GM23248 (cell line): ENCODE data around the gene PAFAH2. TPM values are rescaled to one million over a fixed set of nuclear protein-coding genes. Genes with fewer than 3 reads are reported as not detected.

Experiments
- DNase-seq: peaks from one replicate; pipeline ENCODE4 v3.0.0-alpha.2; 2015
- H2AFZ ChIP-seq: fragments of 200-600 bp; sonication (generic); 2 replicates; pipeline ENCODE4 v1.6.1; 2016; ENCODE audit warnings: antibody characterized with exemption
- H3F3A ChIP-seq: fragments of 200-600 bp; sonication (generic); 2 replicates; pipeline ENCODE4 v1.6.1; 2016; ENCODE audit warnings: mild to moderate bottlenecking, antibody characterized with exemption, mixed run types; ENCODE audit not compliant: insufficient read depth
- H3K27ac ChIP-seq: fragments of 200-600 bp; sonication (generic); 2 replicates; pipeline ENCODE4 v1.5.1; 2016; ENCODE audit warnings: mild to moderate bottlenecking
- H3K27me3 ChIP-seq: fragments of 200-600 bp; sonication (generic); replicated peaks from 2 replicates; pipeline ENCODE4 v1.6.1; 2016; ENCODE audit warnings: mild to moderate bottlenecking; ENCODE audit not compliant: insufficient read depth
- H3K36me3 ChIP-seq: fragments of 200-600 bp; sonication (generic); 2 replicates; pipeline ENCODE4 v1.6.1; 2016; ENCODE audit warnings: low read depth, mild to moderate bottlenecking
- H3K4me1 ChIP-seq: fragments of 200-600 bp; sonication (generic); 2 replicates; pipeline ENCODE4 v1.6.1; 2016; ENCODE audit warnings: mild to moderate bottlenecking; ENCODE audit not compliant: insufficient read depth
- H3K4me2 ChIP-seq: fragments of 200-600 bp; sonication (generic); one replicate; pipeline ENCODE4 v1.6.1; 2016; ENCODE audit warnings: mild to moderate bottlenecking; ENCODE audit not compliant: unreplicated experiment
- H3K4me3 ChIP-seq: fragments of 200-600 bp; sonication (generic); 2 replicates; pipeline ENCODE4 v1.5.1; 2016; ENCODE audit warnings: mild to moderate bottlenecking
- H3K79me2 ChIP-seq: fragments of 200-600 bp; sonication (generic); 2 replicates; pipeline ENCODE4 v1.6.1; 2016; ENCODE audit warnings: mild to moderate bottlenecking; ENCODE audit not compliant: insufficient read depth
- H3K9ac ChIP-seq: fragments of 200-600 bp; sonication (generic); 2 replicates; pipeline ENCODE4 v1.6.1; 2016; ENCODE audit warnings: mild to moderate bottlenecking
- H3K9me2 ChIP-seq: fragments of 200-600 bp; sonication (generic); 2 replicates; pipeline ENCODE4 v1.6.1; 2016; ENCODE audit warnings: mixed run types, mild to moderate bottlenecking, moderate library complexity; ENCODE audit not compliant: insufficient read depth
- H3K9me3 ChIP-seq: fragments of 200-600 bp; sonication (generic); one replicate; pipeline ENCODE4 v1.6.1; 2017; ENCODE audit warnings: low read depth
- H4K20me1 ChIP-seq: fragments of 200-600 bp; sonication (generic); 2 replicates; pipeline ENCODE4 v1.6.0; 2016; ENCODE audit not compliant: insufficient read depth
- EZH2 ChIP-seq: fragments of 200-600 bp; sonication (generic); IDR thresholded peaks from 2 replicates; pipeline ENCODE4 v1.6.1; 2018; ENCODE audit warnings: antibody characterized with exemption, mild to moderate bottlenecking; ENCODE audit not compliant: insufficient read depth, poor library complexity, severe bottlenecking
- EZH2phosphoT487 ChIP-seq: fragments of 200-600 bp; sonication (generic); IDR thresholded peaks from 2 replicates; pipeline ENCODE4 v1.6.1; 2018; ENCODE audit warnings: antibody characterized with exemption, moderate library complexity, mild to moderate bottlenecking, low read depth; ENCODE audit not compliant: insufficient read depth
- WGBS, 2 experiments: methylation state at CpG; one replicate each; pipeline ENCODE4 v1.1.6; 2015 to 2017; ENCODE audit warnings: low lambda C conversion rate in 2 of 2, low coverage in 1 of 2; ENCODE audit errors: missing lambda C conversion rate in 2 of 2; 5-methylcytosine and 5-hydroxymethylcytosine counted together
- in situ Hi-C: fragments of 300-500 bp; cut with MboI; formaldehyde crosslinking; loops from 2 replicates; pipeline ENCODE4 v1.15.0; 2020
- polyA plus RNA-seq: library from polyadenylated mRNA; unstranded; fragments of >200 nt; fragmentation: Nextera tagmentation; extraction: Ambion mirVana; gene quantifications from 2 replicates; pipeline ENCODE4 v1.2.1, GENCODE V29; 2016
- total RNA-seq: library from RNA; depleted of rRNA; stranded (reverse); fragments of >200 nt; shearing (Covaris generic); gene quantifications from 2 replicates; pipeline ENCODE4 v1.2.3, GENCODE V29; 2014

Gene PAFAH2
- total and polyA plus RNA-seq, 2 experiments from 2014 or later = 9.5 to 10.7 TPM

DNA sequence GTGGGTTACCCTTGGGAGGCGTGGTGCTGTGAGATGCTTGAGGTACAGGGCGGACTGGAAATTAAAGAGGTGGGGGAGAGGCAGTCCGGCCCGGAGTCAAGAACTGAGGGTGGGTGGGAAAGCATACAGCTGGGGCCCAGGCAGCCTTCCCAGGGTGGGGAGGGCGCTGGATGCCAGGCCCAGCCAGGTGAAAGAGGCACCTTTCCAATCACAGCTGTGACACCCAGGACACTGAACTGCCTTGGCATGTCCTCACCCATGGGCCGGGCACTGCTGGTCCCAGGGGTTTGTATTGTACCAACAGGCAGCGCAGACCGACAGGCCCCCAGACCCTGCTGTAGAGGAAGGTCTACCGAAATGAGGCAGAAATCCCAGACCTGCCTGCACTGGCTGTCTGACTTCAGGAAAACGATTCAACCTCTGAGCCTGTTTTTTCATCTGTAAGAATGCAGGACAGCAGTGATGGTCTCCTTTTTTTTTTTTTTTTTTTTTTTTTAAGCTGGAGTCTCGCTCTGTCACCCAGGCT is 39.0 kb upstream of the PAFAH2 start:
- H3K36me3 ChIP-seq = no peaks in the 10 kb centered on the region
- peaks cover 8% of the 10 kb centered on the region for H3K4me1 ChIP-seq
- H3K9me3 ChIP-seq = no peaks in the 10 kb centered on the region
- H3K27me3 ChIP-seq = no peaks in the 10 kb centered on the region
- no peak overlapping the region for H3K4me3 ChIP-seq
- H3K27ac ChIP-seq = no peak overlapping the region
- no peak overlapping the region for H3K4me2 ChIP-seq
- in situ Hi-C loops = no loop called here
- no peak for DNase-seq
- H2AFZ ChIP-seq = no peak overlapping the region
- no peaks in the 10 kb centered on the region for H4K20me1 ChIP-seq
- no peaks in the 10 kb centered on the region for H3K9me2 ChIP-seq
- 0 out of 2 replicates have a peak, but pooled peaks cover 6% of the 10 kb centered on the region for H3F3A ChIP-seq
- H3K9ac ChIP-seq = no peak overlapping the region
- WGBS, 2 experiments = 81 to 82% methylated on average over 9 to 11 of the region's 11 CpGs
- no peaks in the 10 kb centered on the region for H3K79me2 ChIP-seq
- no peak for TF ChIP-seq EZH2phosphoT487

DNA sequence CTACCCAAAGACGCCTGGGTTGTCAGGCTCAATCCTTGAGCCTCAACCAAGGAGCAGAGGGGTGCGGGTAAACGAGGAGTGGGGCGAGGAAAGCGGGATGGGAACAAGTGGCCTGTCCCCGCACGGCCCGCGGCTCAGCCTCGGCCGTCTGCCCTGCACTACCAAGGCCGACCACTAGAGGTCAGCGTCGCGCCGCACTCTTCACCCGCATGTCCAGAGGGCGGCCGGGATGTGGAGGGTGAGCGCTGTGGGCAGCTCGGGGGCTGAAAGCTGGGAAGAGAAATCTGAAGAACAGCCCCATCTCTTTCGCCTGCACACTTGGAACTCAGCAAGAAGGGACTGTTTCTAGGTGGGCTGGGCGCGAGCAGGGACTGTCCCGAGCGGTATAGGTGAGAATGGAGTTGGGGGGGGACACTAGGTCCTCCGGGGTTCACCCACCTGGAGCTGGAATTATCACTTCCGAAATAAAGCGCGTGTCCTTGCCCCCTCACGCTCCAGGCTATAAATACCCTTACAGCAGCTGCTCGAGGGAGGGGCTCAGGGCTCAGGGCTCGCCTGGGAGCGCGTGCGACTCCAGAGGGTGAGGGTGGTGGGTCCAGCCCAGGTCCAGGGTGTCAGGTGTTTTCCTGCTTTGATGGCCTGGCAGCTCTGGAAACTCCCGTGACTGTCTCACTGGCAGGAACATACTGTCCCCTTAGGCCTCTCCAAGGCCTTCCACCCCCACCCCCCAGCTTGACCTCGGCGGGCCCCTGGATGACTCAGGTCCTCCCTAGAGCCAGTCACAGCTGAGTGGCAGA is 38.3 kb upstream of the PAFAH2 start:
- Histone ChIP-seq H3K4me1 (peaks cover 15% of the 10 kb centered on the region), H3K27ac (no peak overlapping the region), H3K4me2 (peak overlapping the region; percentile 84), H3K79me2 (no peaks in the 10 kb centered on the region), H3K9ac (peak overlapping the region; percentile 64), H3K36me3 (no peaks in the 10 kb centered on the region), H3K9me2 (no peaks in the 10 kb centered on the region), H3K9me3 (no peaks in the 10 kb centered on the region), H3K27me3 (no peaks in the 10 kb centered on the region), H3F3A (0 out of 2 replicates have a peak, but pooled peaks cover 13% of the 10 kb centered on the region), H3K4me3 (peak overlapping the region; percentile 88), H4K20me1 (no peaks in the 10 kb centered on the region), H2AFZ (peak overlapping the region; percentile 95)
- TF ChIP-seq EZH2 (no peak), EZH2phosphoT487 (no peak)
- in situ Hi-C loops = no loop called here
- WGBS, 2 experiments = 12 to 15% methylated on average over 39 of the region's 39 CpGs
- peak; percentile 87 for DNase-seq

DNA sequence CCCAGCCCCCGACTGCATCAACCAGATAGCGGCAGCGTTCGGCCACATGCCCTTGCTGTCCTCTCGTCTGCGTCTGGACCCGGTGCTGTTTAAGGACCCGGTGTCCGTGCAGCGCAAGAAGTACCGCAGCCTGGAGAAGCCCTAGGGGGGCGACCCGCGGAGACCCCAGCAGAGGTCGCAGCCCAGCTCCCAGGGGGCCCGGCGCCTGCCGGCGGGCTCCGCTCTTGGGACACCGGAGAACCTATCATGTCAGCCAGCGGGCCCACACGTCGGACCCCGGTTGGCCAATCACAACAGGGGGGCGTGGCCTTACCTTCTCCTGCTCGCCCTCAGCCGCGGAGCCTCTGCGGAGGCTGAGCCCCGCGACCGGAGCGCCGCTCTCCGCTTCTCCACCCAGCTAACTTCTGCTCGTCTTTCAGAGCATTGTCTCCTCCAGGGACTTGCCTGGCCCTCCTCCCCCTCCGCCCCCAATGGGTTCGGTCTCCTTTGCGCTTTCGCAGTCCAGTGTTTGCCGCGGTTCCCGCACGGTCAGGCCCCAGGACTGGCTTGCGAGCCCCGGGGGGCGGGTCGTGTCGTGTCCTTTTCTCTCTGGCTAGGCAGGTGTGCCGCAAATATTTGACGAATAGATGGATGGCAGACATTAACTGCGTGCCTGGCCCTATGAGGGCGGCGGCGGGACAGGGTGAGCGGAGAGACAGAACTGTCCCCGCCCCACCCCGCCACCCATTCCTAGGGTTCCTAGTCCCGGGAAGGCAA is 37.5 kb upstream of the PAFAH2 start:
- Histone ChIP-seq H3K9me3 (no peaks in the 10 kb centered on the region), H3K27ac (no peak overlapping the region), H3K27me3 (no peaks in the 10 kb centered on the region), H3K4me1 (peaks cover 17% of the 10 kb centered on the region), H3K9ac (peak overlapping the region; percentile 64), H3K36me3 (no peaks in the 10 kb centered on the region), H4K20me1 (no peaks in the 10 kb centered on the region), H3K79me2 (no peaks in the 10 kb centered on the region), H2AFZ (peak overlapping the region; percentile 95), H3K4me3 (peak overlapping the region; percentile 88), H3K4me2 (peak overlapping the region; percentile 84), H3F3A (0 out of 2 replicates have a peak, but pooled peaks cover 13% of the 10 kb centered on the region), H3K9me2 (no peaks in the 10 kb centered on the region)
- TF ChIP-seq EZH2 (no peak), EZH2phosphoT487 (no peak)
- DNase-seq = peak; percentile 98
- WGBS, 2 experiments = 1 to 2% methylated on average over 60 of the region's 60 CpGs
- in situ Hi-C loops = no loop called here

DNA sequence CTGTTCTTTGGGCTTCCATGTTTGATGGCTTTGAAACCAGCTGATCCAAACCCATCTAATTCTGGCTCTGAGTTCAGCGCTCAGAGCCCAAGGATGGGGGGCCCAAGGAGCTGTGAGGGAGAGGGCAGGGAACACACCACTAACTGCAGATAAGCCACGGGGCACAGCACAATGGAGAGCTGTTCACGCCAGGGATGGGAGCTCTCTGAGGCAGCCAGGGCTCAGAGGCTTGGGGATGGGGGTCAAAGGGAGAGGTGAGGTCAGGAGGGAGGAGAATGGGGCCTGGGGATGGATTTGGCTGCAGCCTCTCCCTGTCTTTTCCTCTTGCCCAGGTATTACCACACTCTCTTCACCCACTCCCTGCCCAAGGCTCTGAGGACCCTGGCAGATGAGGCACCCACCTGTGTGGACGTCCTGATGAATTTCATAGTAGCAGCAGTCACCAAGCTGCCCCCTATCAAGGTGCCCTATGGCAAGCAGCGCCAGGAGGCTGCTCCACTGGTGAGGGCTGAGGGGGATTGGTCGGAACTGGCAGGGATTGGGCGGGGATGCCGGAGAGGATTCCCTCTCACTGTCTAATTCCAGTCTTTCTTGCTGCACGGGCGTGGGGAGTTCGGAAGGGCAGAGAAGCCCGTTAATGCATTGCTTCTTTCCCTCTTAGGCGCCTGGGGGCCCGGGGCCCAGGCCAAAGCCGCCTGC is 36.8 kb upstream of the PAFAH2 start:
- H2AFZ ChIP-seq = peak overlapping the region; percentile 95
- H3K27ac ChIP-seq = no peak overlapping the region
- peak overlapping the region; percentile 64 for H3K9ac ChIP-seq
- no peaks in the 10 kb centered on the region for H3K9me3 ChIP-seq
- no peaks in the 10 kb centered on the region for H3K79me2 ChIP-seq
- H4K20me1 ChIP-seq = no peaks in the 10 kb centered on the region
- WGBS, 2 experiments = 29 to 39% methylated on average over 11 to 15 of the region's 15 CpGs
- 0 out of 2 replicates have a peak, but pooled peaks cover 13% of the 10 kb centered on the region for H3F3A ChIP-seq
- no peaks in the 10 kb centered on the region for H3K27me3 ChIP-seq
- H3K4me3 ChIP-seq = peak overlapping the region; percentile 88
- no peaks in the 10 kb centered on the region for H3K36me3 ChIP-seq
- peaks cover 17% of the 10 kb centered on the region for H3K4me1 ChIP-seq
- TF ChIP-seq EZH2 (no peak), EZH2phosphoT487 (no peak)
- H3K9me2 ChIP-seq = no peaks in the 10 kb centered on the region
- peak overlapping the region; percentile 84 for H3K4me2 ChIP-seq
- in situ Hi-C loops = no loop called here
- no peak for DNase-seq
